A549 (cell line): ENCODE measurements around the gene SHISA4. TPM values are rescaled to one million over a fixed set of nuclear protein-coding genes. Genes with fewer than 3 reads are reported as not detected.
"Not testable (repeated sequence)": the region's sequence is repeated elsewhere in the genome, so short reads cannot be mapped to it uniquely, and the experiment has no call there.

Experiments
- ATAC-seq, 2 experiments: fragments of 200-7000 bp in 1 of 2; fragments of >200 bp in 1 of 2; cut with Nextera tagmentation in 1 of 2; cut with Tn5 transposase in 1 of 2; 3 replicates each; pipeline versions ENCODE4 v1.8.0 to v1.9.1; 2018 to 2020; ENCODE audit warnings: mild to moderate bottlenecking in 1 of 2, moderate library complexity in 1 of 2
- CTCF ChIA-PET: fragments of 300-600 bp; sonication (Branson Sonifier 250); formaldehyde crosslinking; extraction: SDS; loops from one replicate; lab custom pipeline; 2021; ENCODE audit warnings: antibody characterized with exemption, inconsistent platforms; lab: Yijun Ruan, JAX
- POLR2A ChIA-PET: fragments of 350-600 bp; formaldehyde crosslinking; extraction: SDS; loops from one replicate; lab custom pipeline; 2021; ENCODE audit warnings: antibody characterized with exemption, inconsistent platforms; lab: Yijun Ruan, JAX
- DNase-seq, 2 experiments: peaks; one replicate each; pipeline versions ENCODE4 v3.0.0 to v3.0.0-alpha.2; 2011 to 2016; ENCODE audit warnings: low read depth in 1 of 2, low spot score in 1 of 2
- FAIRE-seq: peaks from 2 replicates; lab custom pipeline; 2011; peaks lifted over from hg19 to GRCh38; lab: Jason Lieb, UNC
- H3K27ac ChIP-seq, 2 experiments: fragments of >200 bp; sonication (Bioruptor Twin); formaldehyde crosslinking; 3 replicates each; pipeline ENCODE4 v1.5.1; 2016 to 2017
- H3K4me1 ChIP-seq: fragments of >200 bp; sonication (Bioruptor Twin); formaldehyde crosslinking; 3 replicates; pipeline ENCODE4 v1.6.1; 2016
- H3K4me2 ChIP-seq: fragments of >200 bp; sonication (Bioruptor Twin); formaldehyde crosslinking; 3 replicates; pipeline ENCODE4 v1.6.1; 2016
- H3K4me3 ChIP-seq: fragments of >200 bp; sonication (Bioruptor Twin); formaldehyde crosslinking; 3 replicates; pipeline ENCODE4 v1.5.1; 2016
- H3K9me3 ChIP-seq: fragments of >200 bp; sonication (Bioruptor Twin); formaldehyde crosslinking; 3 replicates; pipeline ENCODE4 v1.6.1; 2016
- CBX2 ChIP-seq: fragments of 200-600 bp; sonication (generic); IDR thresholded peaks from 2 replicates; pipeline ENCODE4 v1.6.1; 2016; ENCODE audit warnings: low read depth, mild to moderate bottlenecking, borderline replicate concordance
- CEBPB ChIP-seq, 2 experiments: fragments of >200 bp in 1 of 2; sonication (Bioruptor Twin) in 1 of 2; formaldehyde crosslinking in 1 of 2; IDR thresholded peaks; 2 replicates each; pipeline ENCODE4 v1.6.1; 2012 to 2016
- CHD4 ChIP-seq: fragments of 200-600 bp; sonication (generic); IDR thresholded peaks from 2 replicates; pipeline ENCODE4 v1.6.1; 2016; ENCODE audit warnings: antibody characterized with exemption, mild to moderate bottlenecking, borderline replicate concordance
- EHF ChIP-seq: fragments of 250-450 bp; sonication (Bioruptor Pico); IDR thresholded peaks from 2 replicates; pipeline ENCODE4 v1.5.0; 2020; ENCODE audit warnings: mild to moderate bottlenecking
- EP300 ChIP-seq, 2 experiments: fragments of >200 bp; sonication (Bioruptor Twin); formaldehyde crosslinking; IDR thresholded peaks; 2 replicates in 1 of 2; 3 replicates in 1 of 2; pipeline ENCODE4 v1.6.1; 2016 to 2017
- ESRRA ChIP-seq: fragments of 150-350 bp; IDR thresholded peaks from 2 replicates; pipeline ENCODE4 v1.6.1; 2014; ENCODE audit warnings: mild to moderate bottlenecking, low read length, borderline replicate concordance
- FOSB ChIP-seq: fragments of 250-450 bp; sonication (Bioruptor Pico); IDR thresholded peaks from 2 replicates; pipeline ENCODE4 v1.5.0; 2020; ENCODE audit warnings: mild to moderate bottlenecking, moderate library complexity
- FOXS1 ChIP-seq: fragments of 250-450 bp; sonication (Bioruptor Pico); IDR thresholded peaks from 2 replicates; pipeline ENCODE4 v1.5.0; 2020; ENCODE audit warnings: mild to moderate bottlenecking, moderate library complexity
- GATA3 ChIP-seq: IDR thresholded peaks from 2 replicates; pipeline ENCODE4 v1.6.1; 2012; ENCODE audit warnings: borderline replicate concordance
- HDAC2 ChIP-seq: fragments of 200-600 bp; sonication (generic); IDR thresholded peaks from 2 replicates; pipeline ENCODE4 v1.6.1; 2016
- HOXB13 ChIP-seq: fragments of 250-450 bp; sonication (Bioruptor Pico); IDR thresholded peaks from 2 replicates; pipeline ENCODE4 v1.5.0; 2020; ENCODE audit warnings: low read depth, mild to moderate bottlenecking, moderate library complexity
- JUN ChIP-seq, 2 experiments: fragments of >200 bp; sonication (Bioruptor Twin); formaldehyde crosslinking; IDR thresholded peaks; 2 replicates in 1 of 2; 3 replicates in 1 of 2; pipeline ENCODE4 v1.6.1; 2016 to 2017
- KDM5A ChIP-seq: fragments of 200-600 bp; sonication (generic); IDR thresholded peaks from 2 replicates; pipeline ENCODE4 v1.6.1; 2016; ENCODE audit warnings: antibody characterized with exemption, mild to moderate bottlenecking
- MAX ChIP-seq: IDR thresholded peaks from 2 replicates; pipeline ENCODE4 v1.6.1; 2012
- NPAS2 ChIP-seq: fragments of 250-450 bp; sonication (Bioruptor Pico); IDR thresholded peaks from 2 replicates; pipeline ENCODE4 v1.8.0; 2022; ENCODE audit warnings: mild to moderate bottlenecking, moderate library complexity, borderline replicate concordance
- NR3C1 ChIP-seq: fragments of >200 bp; sonication (Bioruptor Twin); formaldehyde crosslinking; IDR thresholded peaks from 3 replicates; pipeline ENCODE4 v1.6.1; 2017
- POLR2A ChIP-seq: IDR thresholded peaks from 2 replicates; pipeline ENCODE4 v1.6.1; 2012; ENCODE audit warnings: mild to moderate bottlenecking, low read length
- RNF2 ChIP-seq: fragments of 200-600 bp; sonication (generic); IDR thresholded peaks from 2 replicates; pipeline ENCODE4 v1.6.1; 2016; ENCODE audit warnings: low read depth, mild to moderate bottlenecking, antibody characterized with exemption, moderate library complexity, borderline replicate concordance
- SMC3 ChIP-seq: fragments of >200 bp; sonication (Bioruptor Twin); formaldehyde crosslinking; IDR thresholded peaks from 3 replicates; pipeline ENCODE4 v1.6.1; 2018; ENCODE audit warnings: inconsistent platforms
- TFCP2L1 ChIP-seq: fragments of 250-450 bp; sonication (Bioruptor Pico); IDR thresholded peaks from 2 replicates; pipeline ENCODE4 v1.5.0; 2021; ENCODE audit warnings: mild to moderate bottlenecking
- ZSCAN20 ChIP-seq: fragments of 250-450 bp; sonication (Bioruptor Pico); IDR thresholded peaks from 2 replicates; pipeline ENCODE4 v1.8.0; 2022; ENCODE audit warnings: mild to moderate bottlenecking, moderate library complexity
- WGBS: methylation state at CpG from one replicate; pipeline ENCODE4 v1.1.6; 2017; ENCODE audit errors: missing lambda C conversion rate; 5-methylcytosine and 5-hydroxymethylcytosine counted together
- polyA plus RNA-seq, 4 experiments: library from polyadenylated mRNA; depleted of rRNA in 3 of 4; stranded (reverse); fragments of >200 nt; fragmentation: RNase III in 1 of 4; extraction: RNeasy Plus Mini Kit Qiagen cat#74134 plus additional on column Dnase treatment in 1 of 4; gene quantifications; 2 replicates in 3 of 4; 3 replicates in 1 of 4; pipeline ENCODE4 v1.2.3, GENCODE V29; 2011 to 2017
- TF ChIP-seq, protein P1 (sequence below): fragments of >200 bp; sonication (Bioruptor Twin); formaldehyde crosslinking; IDR thresholded peaks from 3 replicates; pipeline ENCODE4 v1.5.1; 2016
- TF ChIP-seq, protein P2 (sequence below): fragments of >200 bp; sonication (Bioruptor Twin); formaldehyde crosslinking; IDR thresholded peaks from 2 replicates; pipeline ENCODE4 v1.6.1; 2016

SHISA4 gene
- polyA plus RNA-seq, 2 of the 4 experiments (the other 2 are of a cell fraction): 10.0 to 15.0 TPM

DNA sequence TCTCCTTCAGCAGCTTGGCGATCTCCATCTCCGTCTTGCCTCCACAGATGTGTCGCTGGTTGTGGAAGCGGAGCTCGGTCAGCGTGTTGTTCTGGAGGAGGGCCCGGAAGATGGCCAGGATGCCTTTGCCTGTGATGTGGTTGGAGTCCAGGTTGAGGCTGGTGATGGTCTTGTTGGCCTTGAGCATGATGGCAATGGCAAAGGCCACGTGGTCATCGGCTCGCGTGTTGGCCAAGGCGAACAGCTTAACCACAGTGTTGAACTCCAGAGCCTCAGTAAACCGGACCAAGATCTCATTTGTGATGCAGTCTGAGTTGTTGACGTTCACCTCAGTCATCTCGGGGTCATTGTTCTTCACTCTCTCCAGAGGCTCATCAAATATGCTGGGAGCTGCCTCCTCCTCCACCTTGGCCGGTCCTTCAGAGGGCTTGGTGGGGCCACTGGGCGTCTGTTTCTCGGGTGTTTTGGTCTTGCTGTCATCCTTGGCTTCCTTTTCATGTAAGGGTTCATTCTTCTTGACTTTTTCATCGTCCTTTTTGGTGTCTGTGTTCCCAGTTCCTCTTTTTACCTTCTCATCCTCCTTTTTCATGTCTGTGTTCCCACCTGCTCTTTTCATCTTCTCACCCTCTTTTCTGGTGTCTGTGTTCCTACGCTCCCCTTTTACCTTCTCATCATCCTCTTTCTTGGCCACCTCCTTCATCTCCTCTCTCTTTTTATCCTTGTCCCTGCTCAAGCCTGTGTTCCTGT is 11.2 kb downstream of the SHISA4 start:
- H3K4me3 ChIP-seq: no peak overlapping the region
- 68% methylated on average over 20 of the region's 20 CpGs for WGBS
- H3K9me3 ChIP-seq: no peaks in the 10 kb centered on the region
- no peak for ATAC-seq
- TF ChIP-seq NR3C1 (no peak), MAX (no peak), EHF (CRISPR knock-in tag) (no peak), EP300 (IDR thresholded peaks at IDR 0.05) (no peak), FOXS1 (CRISPR knock-in tag) (no peak), FOSB (CRISPR knock-in tag) (no peak), CBX2 (no peak), POLR2A (no peak), NPAS2 (CRISPR knock-in tag) (no peak), ESRRA (no peak), ZSCAN20 (CRISPR knock-in tag) (no peak), GATA3 (no peak)
- TF ChIP-seq, protein P1, sequence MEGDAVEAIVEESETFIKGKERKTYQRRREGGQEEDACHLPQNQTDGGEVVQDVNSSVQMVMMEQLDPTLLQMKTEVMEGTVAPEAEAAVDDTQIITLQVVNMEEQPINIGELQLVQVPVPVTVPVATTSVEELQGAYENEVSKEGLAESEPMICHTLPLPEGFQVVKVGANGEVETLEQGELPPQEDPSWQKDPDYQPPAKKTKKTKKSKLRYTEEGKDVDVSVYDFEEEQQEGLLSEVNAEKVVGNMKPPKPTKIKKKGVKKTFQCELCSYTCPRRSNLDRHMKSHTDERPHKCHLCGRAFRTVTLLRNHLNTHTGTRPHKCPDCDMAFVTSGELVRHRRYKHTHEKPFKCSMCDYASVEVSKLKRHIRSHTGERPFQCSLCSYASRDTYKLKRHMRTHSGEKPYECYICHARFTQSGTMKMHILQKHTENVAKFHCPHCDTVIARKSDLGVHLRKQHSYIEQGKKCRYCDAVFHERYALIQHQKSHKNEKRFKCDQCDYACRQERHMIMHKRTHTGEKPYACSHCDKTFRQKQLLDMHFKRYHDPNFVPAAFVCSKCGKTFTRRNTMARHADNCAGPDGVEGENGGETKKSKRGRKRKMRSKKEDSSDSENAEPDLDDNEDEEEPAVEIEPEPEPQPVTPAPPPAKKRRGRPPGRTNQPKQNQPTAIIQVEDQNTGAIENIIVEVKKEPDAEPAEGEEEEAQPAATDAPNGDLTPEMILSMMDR: no peak
- TF ChIP-seq, all 56 proteins: peak for 0
- peaks cover 3% of the 10 kb centered on the region; the same call in 1 of the 3 replicates for H3K4me1 ChIP-seq
- DNase-seq (no peak), FAIRE-seq (no peak)
- H3K27ac ChIP-seq: no peak overlapping the region
- ChIA-PET CTCF (interaction anchor here (0.5 to 17.1 kb wide), 9 partner anchors 12 to 439 kb away, joined by 3 to 855 read pairs (median 8); partner anchors contain the start of genes ELF3, RNPEP and TIMM17A), POLR2A (interaction anchor here (0.7 kb wide), 1 partner anchor 54 kb away, joined by 3 read pairs; no protein-coding TSS in a partner anchor)
- H3K4me2 ChIP-seq: no peak overlapping the region

DNA sequence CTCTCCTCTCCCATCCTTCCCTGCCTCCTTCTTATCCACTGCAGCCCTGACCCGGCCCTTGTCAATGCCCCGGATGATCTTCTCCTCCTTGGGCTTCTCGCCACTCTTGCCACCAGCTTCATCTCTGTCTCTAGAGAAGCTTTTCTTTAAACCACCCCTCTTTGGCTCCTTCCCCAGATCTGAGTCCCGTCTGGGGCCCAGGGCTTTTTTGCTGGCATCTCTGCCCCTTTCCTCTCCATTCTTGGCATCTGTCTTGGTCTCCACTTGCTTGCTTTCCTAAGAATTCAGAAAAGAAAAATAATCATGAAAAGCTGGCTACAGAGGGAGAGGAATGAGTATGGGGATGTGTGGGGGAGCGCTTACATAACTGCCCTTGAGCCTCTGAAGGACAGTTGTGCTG is 11.8 kb downstream of the SHISA4 start:
- Histone ChIP-seq H3K9me3 (no peaks in the 10 kb centered on the region), H3K4me1 (peaks cover 3% of the 10 kb centered on the region; the same call in 1 of the 3 replicates), H3K4me2 (no peak overlapping the region)
- ATAC-seq (no peak), DNase-seq (no peak), FAIRE-seq (no peak)
- WGBS: 68% methylated on average over 5 of the region's 5 CpGs
- TF ChIP-seq JUN (IDR thresholded peaks at IDR 0.05) (no peak), RNF2 (no peak), CEBPB (IDR thresholded peaks at IDR 0.05) (no peak), MAX (no peak)
- TF ChIP-seq, all 56 proteins: peak for 0
- ChIA-PET CTCF (interaction anchor here (1.6 to 17.1 kb wide), 6 partner anchors 11 to 109 kb away, joined by 4 to 855 read pairs (median 64); partner anchors contain the start of genes ELF3, RNPEP and TIMM17A), POLR2A (no interaction called here)
- H3K4me3 ChIP-seq: no peak overlapping the region
- no peak overlapping the region for H3K27ac ChIP-seq

- H3K4me2 ChIP-seq, H3K27ac ChIP-seq, FAIRE-seq, ATAC-seq, POLR2A ChIA-PET, H3K4me3 ChIP-seq, DNase-seq, H3K9me3 ChIP-seq, H3K4me1 ChIP-seq: not testable (repeated sequence)
- CTCF ChIA-PET: interaction anchor here (1.0 to 17.1 kb wide), 4 partner anchors 11 to 230 kb away, joined by 3 to 855 read pairs (median 214); partner anchors contain the start of genes RNPEP and TIMM17A
- WGBS: 64% methylated on average over 6 of the region's 6 CpGs
Observed at GRCh38 chr1:201901036-201901435, 12.3 kb downstream of the SHISA4 start.

DNA sequence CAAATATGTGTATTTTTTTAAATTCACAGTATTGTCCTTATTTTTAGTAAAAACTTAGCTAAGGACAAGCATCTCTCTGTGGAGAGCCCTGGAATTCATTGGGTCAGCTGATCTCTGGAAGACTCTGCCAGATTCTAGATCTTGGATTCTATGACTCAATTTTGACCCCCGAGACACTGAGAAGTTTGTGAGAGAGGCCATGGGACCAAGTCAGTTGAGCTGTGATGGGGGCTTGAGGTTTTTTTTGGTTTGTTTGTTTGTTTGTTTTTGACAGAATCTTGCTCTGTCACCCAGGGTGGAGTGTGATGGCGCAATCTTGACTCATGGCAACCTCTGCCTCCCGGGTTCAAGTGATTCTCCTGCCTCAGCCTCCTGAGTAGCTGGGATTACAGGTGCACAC is 13.5 kb downstream of the SHISA4 start:
- no peak for DNase-seq
- Histone ChIP-seq H3K27ac (no peak overlapping the region), H3K9me3 (no peaks in the 10 kb centered on the region), H3K4me3 (no peak overlapping the region), H3K4me2 (no peak overlapping the region), H3K4me1 (no peaks in the 10 kb centered on the region)
- 82% methylated on average over 3 of the region's 3 CpGs for WGBS
- CTCF ChIA-PET: interaction anchor here (1.0 to 20.2 kb wide), 5 partner anchors 9 to 228 kb away, joined by 3 to 855 read pairs (median 3); partner anchors contain the start of genes RNPEP and SHISA4
- no peak for ATAC-seq
- TF ChIP-seq HOXB13 (CRISPR knock-in tag): no peak
- no peak for TF ChIP-seq FOSB (CRISPR knock-in tag)
- TF ChIP-seq CEBPB (IDR thresholded peaks at IDR 0.05): no peak
- TF ChIP-seq NR3C1: no peak
- TF ChIP-seq TFCP2L1 (CRISPR knock-in tag): no peak
- TF ChIP-seq EHF (CRISPR knock-in tag): no peak
- TF ChIP-seq, protein P2, sequence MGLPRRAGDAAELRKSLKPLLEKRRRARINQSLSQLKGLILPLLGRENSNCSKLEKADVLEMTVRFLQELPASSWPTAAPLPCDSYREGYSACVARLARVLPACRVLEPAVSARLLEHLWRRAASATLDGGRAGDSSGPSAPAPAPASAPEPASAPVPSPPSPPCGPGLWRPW: no peak
- no peak for TF ChIP-seq NPAS2 (CRISPR knock-in tag)
- TF ChIP-seq SMC3: no peak
- TF ChIP-seq CHD4: no peak
- TF ChIP-seq KDM5A: no peak
- TF ChIP-seq HDAC2: no peak
- no peak for FAIRE-seq
- POLR2A ChIA-PET: no interaction called here
